HepG2 (cell line): Measurements from ENCODE around the gene KIAA1217. TPM values are rescaled to one million over a fixed set of nuclear protein-coding genes. Genes with fewer than 3 reads are reported as not detected.

ENCODE experiments used
- ATAC-seq: fragments of 200-7000 bp; cut with Tn5 transposase; 3 replicates; pipeline ENCODE4 v1.9.1; 2020; ENCODE audit warnings: mild to moderate bottlenecking, moderate library complexity
- BruUV-seq: library from RNA; stranded (reverse); fragments of 400-500 nt; replicated peaks from 2 replicates; lab custom pipeline; 2021; lab: Mats Ljungman, UMichigan
- CTCF ChIA-PET: fragments of 300-600 bp; formaldehyde crosslinking; extraction: SDS; loops from one replicate; lab custom pipeline; 2021; ENCODE audit warnings: low total read pairs, inconsistent platforms, low intra/inter-chr PET ratio; lab: Yijun Ruan, JAX
- POLR2A ChIA-PET: fragments of 350-600 bp; sonication (Branson Sonifier 250); formaldehyde crosslinking; loops from one replicate; lab custom pipeline; 2020; ENCODE audit warnings: antibody characterized with exemption, inconsistent platforms; lab: Yijun Ruan, JAX
- DNase-seq: peaks from one replicate; pipeline ENCODE4 v3.0.0-alpha.2; 2015; ENCODE audit warnings: low spot score
- FAIRE-seq: peaks from 3 replicates; lab custom pipeline; 2011; peaks lifted over from hg19 to GRCh38; lab: Jason Lieb, UNC
- H2AFZ ChIP-seq: one replicate; pipeline ENCODE4 v1.6.1; 2011; ENCODE audit warnings: low read length, inconsistent platforms
- H3K27ac ChIP-seq: fragments of 300-600 bp; 3 replicates; pipeline ENCODE4 v1.8.0; 2011; ENCODE audit warnings: mixed run types, mild to moderate bottlenecking, mixed read lengths, low read length, inconsistent platforms; ENCODE audit not compliant: insufficient read depth; ENCODE audit errors: extremely low read length
- H3K27me3 ChIP-seq, 2 experiments: fragments of 200-600 bp in 1 of 2; 2 replicates in 1 of 2; 3 replicates in 1 of 2; pipeline versions ENCODE4 v1.6.0 to v1.8.0; 2011; ENCODE audit warnings: low read length in 2 of 2, mild to moderate bottlenecking in 2 of 2, moderate library complexity in 2 of 2, inconsistent platforms in 1 of 2; ENCODE audit not compliant: insufficient read depth in 2 of 2, control insufficient read depth in 1 of 2
- H3K36me3 ChIP-seq, 2 experiments: fragments of 200-600 bp in 1 of 2; replicated peaks in 1 of 2; 2 replicates in 1 of 2; 3 replicates in 1 of 2; pipeline versions ENCODE4 v1.5.1 to v1.8.0; 2011; ENCODE audit warnings: low read length in 2 of 2, inconsistent platforms in 1 of 2; ENCODE audit not compliant: insufficient read depth in 2 of 2, control insufficient read depth in 1 of 2
- H3K4me1 ChIP-seq: 2 replicates; pipeline ENCODE4 v1.5.1; 2012; ENCODE audit warnings: low read length, inconsistent platforms; ENCODE audit not compliant: insufficient read depth
- H3K4me2 ChIP-seq: 2 replicates; pipeline ENCODE4 v1.6.0; 2011; ENCODE audit warnings: low read depth, low read length, inconsistent platforms
- H3K4me3 ChIP-seq, 3 experiments: fragments of 200-600 bp in 1 of 3; sonication (generic), shearing (Covaris generic) in 1 of 3; replicated peaks in 1 of 3; 2 replicates each; pipeline ENCODE4 v1.5.1; 2011 to 2016; ENCODE audit warnings: low read length in 3 of 3, inconsistent platforms in 2 of 3, low read depth in 2 of 3, mild to moderate bottlenecking in 2 of 3, control low read depth in 1 of 3, mixed read lengths in 1 of 3; ENCODE audit not compliant: insufficient read depth in 1 of 3
- H3K79me2 ChIP-seq: one replicate; pipeline ENCODE4 v1.6.1; 2011; ENCODE audit warnings: low read length, inconsistent platforms; ENCODE audit not compliant: insufficient read depth
- H3K9ac ChIP-seq: 2 replicates; pipeline ENCODE4 v1.6.0; 2011; ENCODE audit warnings: mild to moderate bottlenecking, low read depth, low read length, inconsistent platforms; ENCODE audit not compliant: insufficient read depth
- H3K9me3 ChIP-seq: 2 replicates; pipeline ENCODE4 v1.5.1; 2012; ENCODE audit warnings: mild to moderate bottlenecking, low read length
- H4K20me1 ChIP-seq: 2 replicates; pipeline ENCODE4 v1.6.0; 2011; ENCODE audit warnings: inconsistent platforms, mild to moderate bottlenecking, low read length, moderate library complexity; ENCODE audit not compliant: insufficient read depth
- CBFB ChIP-seq: sonication (generic); formaldehyde crosslinking; IDR thresholded peaks from 2 replicates; pipeline ENCODE4 v1.4.0; 2020; ENCODE audit warnings: missing genetic modification reagents
- GPBP1L1 ChIP-seq: sonication (generic); formaldehyde crosslinking; IDR thresholded peaks from 2 replicates; pipeline ENCODE4 v1.5.0; 2020; ENCODE audit warnings: mild to moderate bottlenecking, missing genetic modification reagents
- KAT2B ChIP-seq: fragments of 150-350 bp; IDR thresholded peaks from 2 replicates; pipeline ENCODE4 v1.6.1; 2014; ENCODE audit warnings: low read depth, low read length, borderline replicate concordance
- KLF6 ChIP-seq: IDR thresholded peaks from 2 replicates; pipeline ENCODE4 v1.8.0; 2016; ENCODE audit warnings: missing biosample characterization, missing genetic modification reagents
- MED1 ChIP-seq: sonication (generic); formaldehyde crosslinking; IDR thresholded peaks from 2 replicates; pipeline ENCODE4 v1.4.0; 2020; ENCODE audit warnings: missing genetic modification reagents
- PLRG1 ChIP-seq: fragments of 450-650 bp; conservative IDR thresholded peaks from 2 replicates; pipeline ENCODE4 v1.6.1; 2016
- SP140L ChIP-seq: sonication (generic); formaldehyde crosslinking; IDR thresholded peaks from 2 replicates; pipeline ENCODE4 v1.4.0; 2020; ENCODE audit warnings: missing genetic modification reagents, borderline replicate concordance
- TMF1 ChIP-seq: sonication (generic); formaldehyde crosslinking; IDR thresholded peaks from 2 replicates; pipeline ENCODE4 v1.8.1; 2022; ENCODE audit warnings: low read depth, missing genetic modification reagents
- ZFP36L1 ChIP-seq: sonication (generic); formaldehyde crosslinking; IDR thresholded peaks from 2 replicates; pipeline ENCODE4 v1.8.0; 2022; ENCODE audit warnings: mild to moderate bottlenecking, missing genetic modification reagents, moderate library complexity
- ZNF276 ChIP-seq: sonication (generic); formaldehyde crosslinking; IDR thresholded peaks from 2 replicates; pipeline ENCODE4 v1.4.0; 2020; ENCODE audit warnings: mild to moderate bottlenecking, low read depth, missing genetic modification reagents
- ZNF296 ChIP-seq: sonication (generic); formaldehyde crosslinking; conservative IDR thresholded peaks from 2 replicates; pipeline ENCODE4 v1.5.0; 2020; ENCODE audit warnings: mild to moderate bottlenecking, missing genetic modification reagents
- ZNF441 ChIP-seq: sonication (generic); formaldehyde crosslinking; IDR thresholded peaks from 2 replicates; pipeline ENCODE4 v1.7.0; 2021; ENCODE audit warnings: missing genetic modification reagents, borderline replicate concordance
- WGBS: methylation state at CpG from one replicate; pipeline ENCODE4 v1.1.6; 2017; ENCODE audit warnings: low lambda C conversion rate; 5-methylcytosine and 5-hydroxymethylcytosine counted together
- in situ Hi-C: cut with HindIII; loops from 2 replicates; pipeline ENCODE4 v1.10.0; 2017; ENCODE audit warnings: low pct_unique_long_range_greater_than_20kb; ENCODE audit not compliant: extremely low pct_ligation_motif_present
- intact Hi-C: fragments of 100-400 bp; cut with micrococcal nuclease; formaldehyde crosslinking; loops from one replicate; pipeline ENCODE4 v1.10.0; 2022; ENCODE audit not compliant: unreplicated experiment
- polyA plus RNA-seq, 8 experiments: library from polyadenylated mRNA; depleted of rRNA in 3 of 8; stranded (reverse) in 7 of 8; unstranded in 1 of 8; fragments of >200 nt; fragmentation: Illumina TruSeq in 4 of 8; extraction: Trizol in 4 of 8; gene quantifications; 2 replicates each; pipeline versions ENCODE4 v1.2.1 to v1.2.3, GENCODE V29; 2011 to 2016; ENCODE audit warnings: low read depth in 4 of 8, missing spikeins in 1 of 8, mixed read lengths in 1 of 8; ENCODE audit not compliant: insufficient read depth in 1 of 8
- total RNA-seq, 5 experiments: library from RNA; depleted of rRNA; stranded (reverse); fragments of >200 nt; fragmentation: Illumina TruSeq; extraction: Trizol; gene quantifications; 2 replicates each; pipeline ENCODE4 v1.2.3, GENCODE V29; 2016; ENCODE audit warnings: low read depth in 1 of 5

Gene KIAA1217
- total and polyA plus RNA-seq, 2 of the 13 experiments (the other 11 are each of a cell fraction or from before 2014, with no cell fraction given), result 4.6 to 10.9 TPM

GRCh38 chr10:24427678-24428409 is 218.9 kb downstream of the KIAA1217 start:
- ChIA-PET CTCF (no interaction called here), POLR2A (no interaction called here)
- no peak overlapping the region for H3K4me3 ChIP-seq
- no peak overlapping the region for H2AFZ ChIP-seq
- peaks cover 1 to 4% of the 10 kb centered on the region in 2 experiments; a peak in 3 of 5 replicates for H3K36me3 ChIP-seq
- no peak overlapping the region for H3K9ac ChIP-seq
- FAIRE-seq (no peak), DNase-seq (no peak), ATAC-seq (no peak)
- no peaks in the 10 kb centered on the region for H3K9me3 ChIP-seq
- peaks cover 7% of the 10 kb centered on the region for H3K4me1 ChIP-seq
- no peaks in the 10 kb centered on the region for H3K79me2 ChIP-seq
- no peaks in the 10 kb centered on the region for H4K20me1 ChIP-seq
- in situ Hi-C loops (no loop called here), intact Hi-C loops (no loop called here)
- TF ChIP-seq KLF6 (CRISPR knock-in tag), result no peak
- TF ChIP-seq GPBP1L1 (CRISPR knock-in tag), result no peak
- TF ChIP-seq TMF1 (CRISPR knock-in tag), result no peak
- no peak for TF ChIP-seq PLRG1
- TF ChIP-seq ZFP36L1 (CRISPR knock-in tag), result no peak
- no peak for TF ChIP-seq ZNF296
- no peak for TF ChIP-seq MED1 (CRISPR knock-in tag)
- TF ChIP-seq KAT2B, result no peak
- no peak for TF ChIP-seq ZNF441 (CRISPR knock-in tag)
- TF ChIP-seq ZNF276 (CRISPR knock-in tag), result no peak
- no peak for TF ChIP-seq SP140L (CRISPR knock-in tag)
- no peak for TF ChIP-seq CBFB (CRISPR knock-in tag)
- H3K4me2 ChIP-seq, result no peak overlapping the region
- 96% methylated on average over 14 of the region's 14 CpGs for WGBS
- H3K27ac ChIP-seq, result no peak overlapping the region
- no peaks in the 10 kb centered on the region for H3K27me3 ChIP-seq
- BruUV-seq, result no TSS peak
